Lung (tissue), 12 donors: Measurements from ENCODE around the gene CELF2. TPM values are rescaled to one million over a fixed set of nuclear protein-coding genes. Genes with fewer than 3 reads are reported as not detected.

Experiments used
- ATAC-seq: fragments of 200-7000 bp; cut with Tn5 transposase; one replicate; pipeline ENCODE4 v1.9.1; 2020; ENCODE audit warnings: moderate number of reproducible peaks; ENCODE audit not compliant: insufficient read depth, low FRiP score
- DNase-seq, 3 donors: peaks; one replicate each; pipeline ENCODE4 v3.0.0-alpha.2; 2013 to 2017
- H3K27ac ChIP-seq, 2 donors: one replicate each; pipeline ENCODE4 v1.5.1; 2013; ENCODE audit warnings: mild to moderate bottlenecking in 2 of 2, moderate library complexity in 2 of 2, control low read depth in 1 of 2, inconsistent platforms in 1 of 2, low read depth in 1 of 2, low read length in 1 of 2
- H3K27me3 ChIP-seq, 3 donors: one replicate each; pipeline ENCODE4 v1.5.1; 2013; ENCODE audit warnings: low read length in 2 of 3; ENCODE audit not compliant: control insufficient read depth in 3 of 3, insufficient read depth in 3 of 3
- H3K36me3 ChIP-seq, 4 donors: one replicate each; pipeline ENCODE4 v1.5.1; 2013; ENCODE audit warnings: low read length in 4 of 4, mild to moderate bottlenecking in 1 of 4, moderate library complexity in 1 of 4; ENCODE audit not compliant: control insufficient read depth in 4 of 4, insufficient read depth in 4 of 4
- H3K4me1 ChIP-seq, 5 donors: one replicate each; pipeline ENCODE4 v1.5.1; 2013; ENCODE audit warnings: low read length in 5 of 5, mild to moderate bottlenecking in 2 of 5, moderate library complexity in 1 of 5; ENCODE audit not compliant: control insufficient read depth in 5 of 5, insufficient read depth in 5 of 5
- H3K4me3 ChIP-seq: one replicate; pipeline ENCODE4 v1.5.1; 2013; ENCODE audit warnings: mild to moderate bottlenecking, control low read depth, moderate library complexity
- H3K9ac ChIP-seq, 2 donors: one replicate each; pipeline ENCODE4 v1.5.1; 2013; ENCODE audit warnings: low read length in 2 of 2, control low read depth in 1 of 2; ENCODE audit not compliant: insufficient read depth in 1 of 2
- H3K9me3 ChIP-seq, 4 donors: one replicate each; pipeline ENCODE4 v1.5.1; 2013; ENCODE audit warnings: low read length in 3 of 4, mild to moderate bottlenecking in 1 of 4, moderate library complexity in 1 of 4; ENCODE audit not compliant: control insufficient read depth in 4 of 4, insufficient read depth in 3 of 4
- CTCF ChIP-seq: IDR thresholded peaks from 2 replicates; pipeline ENCODE4 v1.5.1; 2012; ENCODE audit warnings: mild to moderate bottlenecking; ENCODE audit errors: control extremely low read depth, extremely low read depth
- WGBS, 2 donors: extraction: QIAGEN DNeasy Blood & Tissue Kit; methylation state at CpG; one replicate each; pipeline ENCODE4 v1.1.7; 2013; 5-methylcytosine and 5-hydroxymethylcytosine counted together
- polyA plus RNA-seq, 2 donors: library from polyadenylated mRNA; stranded (reverse); fragments of 200-250 nt; gene quantifications; one replicate each; pipeline ENCODE4 v1.2.1, GENCODE V29; 2013
- total RNA-seq, 2 donors: library from RNA; depleted of rRNA in 1 of 2; stranded (reverse); fragments of >200 nt in 1 of 2; gene quantifications; one replicate each; pipeline ENCODE4 v1.2.1, GENCODE V29; 2014 to 2021
- donor health status: control.
- donor health status: control.
- donor health status: Bipolar disorder and iron deficiency.
- donor health status: healthy.
- donor health status: DM: yes; HTN: yes; CAD: no.

Gene CELF2
- total and polyA plus RNA-seq, 4 donors, result 13.6 to 115 (median 63.7) TPM

GRCh38 chr10:11293332-11293731 lies 275.7 kb downstream of the CELF2 start:
- peaks cover 13 to 33% (median 20%) of the 10 kb centered on the region in 4 donors for H3K36me3 ChIP-seq
- WGBS, 2 donors, result 93% methylated on average over 7 of the region's 7 CpGs

GRCh38 chr10:11294831-11295450 lies 277.3 kb downstream of the CELF2 start:
- no peak for TF ChIP-seq CTCF
- DNase-seq (no peak), ATAC-seq (no peak)
- 64 to 74% methylated on average over 6 of the region's 6 CpGs for WGBS, 2 donors
- Histone ChIP-seq H3K9ac (no peak overlapping the region), H3K27ac (no peak overlapping the region), H3K4me3 (no peak overlapping the region), H3K27me3 (no peaks in the 10 kb centered on the region), H3K4me1 (no peaks in the 10 kb centered on the region), H3K9me3 (no peaks in the 10 kb centered on the region), H3K36me3 (peaks cover 4 to 38% (median 16%) of the 10 kb centered on the region in 4 donors)

More at GRCh38 chr10:11293332-11293731, 275.7 kb downstream of the CELF2 start:
- H3K9ac ChIP-seq, result no peak overlapping the region
- no peak overlapping the region for H3K27ac ChIP-seq
- no peak overlapping the region for H3K4me3 ChIP-seq
- H3K9me3 ChIP-seq, result no peaks in the 10 kb centered on the region
- no peaks in the 10 kb centered on the region for H3K4me1 ChIP-seq
- TF ChIP-seq CTCF, result no peak
- ATAC-seq, result no peak
- DNase-seq, result no peak
- no peaks in the 10 kb centered on the region for H3K27me3 ChIP-seq

GRCh38 chr10:11295492-11295891 lies 277.8 kb downstream of the CELF2 start:
- DNase-seq, result no peak
- no peak for ATAC-seq
- no peak overlapping the region for H3K4me3 ChIP-seq
- no peaks in the 10 kb centered on the region for H3K9me3 ChIP-seq
- 60 to 92% methylated on average over 3 of the region's 3 CpGs for WGBS, 2 donors
- TF ChIP-seq CTCF, result no peak
- H3K4me1 ChIP-seq, result no peaks in the 10 kb centered on the region
- no peak overlapping the region for H3K9ac ChIP-seq
- H3K27me3 ChIP-seq, result no peaks in the 10 kb centered on the region
- peaks cover 4 to 37% (median 17%) of the 10 kb centered on the region in 4 donors for H3K36me3 ChIP-seq
- H3K27ac ChIP-seq, result no peak overlapping the region

- ATAC-seq (no peak), DNase-seq (no peak)
- H3K9me3 ChIP-seq, result no peaks in the 10 kb centered on the region
- H3K4me3 ChIP-seq, result no peak overlapping the region
- no peak overlapping the region for H3K27ac ChIP-seq
- WGBS, 2 donors, result 97 to 99% methylated on average over 8 of the region's 8 CpGs
- H3K9ac ChIP-seq, result no peak overlapping the region
- no peaks in the 10 kb centered on the region for H3K4me1 ChIP-seq
- H3K27me3 ChIP-seq, result no peaks in the 10 kb centered on the region
- peaks cover 6 to 42% (median 16%) of the 10 kb centered on the region in 4 donors for H3K36me3 ChIP-seq
- TF ChIP-seq CTCF, result no peak
Measured at GRCh38 chr10:11297136-11297535, 279.5 kb downstream of the CELF2 start.
